Measurements from ENCODE around the gene ZC3H10. TPM values are rescaled to one million over a fixed set of nuclear protein-coding genes. Genes with fewer than 3 reads are reported as not detected.
"Not testable (repeated sequence)": the region's sequence is repeated elsewhere in the genome, so short reads cannot be mapped to it uniquely, and the experiment has no call there.

ZC3H10 gene
- total RNA-seq, 1 donor from 2014 or later, result 11.6 TPM

- H3K4me1 Mint-ChIP-seq (ENCODE audit: unreplicated experiment), result peaks cover 29% of the 10 kb centered on the region
- no peak overlapping the region for H3K4me3 Mint-ChIP-seq
- no peaks in the 10 kb centered on the region for H3K27me3 Mint-ChIP-seq
- TF ChIP-seq CTCF (conservative IDR thresholded peaks at IDR 0.05), result no peak
- no peaks in the 10 kb centered on the region for H3K9me3 Mint-ChIP-seq
- no peak for DNase-seq (ENCODE audit: extremely low spot score, unreplicated experiment)
- H3K27ac Mint-ChIP-seq, result no peak overlapping the region
- H3K36me3 Mint-ChIP-seq, result peaks cover 21% of the 10 kb centered on the region
Measured at GRCh38 chr12:56107242-56107641, 10.8 kb upstream of the ZC3H10 start.

- no peak for TF ChIP-seq CTCF (conservative IDR thresholded peaks at IDR 0.05)
- Mint-ChIP-seq H3K27ac (no peak overlapping the region), H3K36me3 (peaks cover 32% of the 10 kb centered on the region), H3K4me1 (ENCODE audit: unreplicated experiment) (peaks cover 15% of the 10 kb centered on the region), H3K9me3 (no peaks in the 10 kb centered on the region), H3K27me3 (no peaks in the 10 kb centered on the region), H3K4me3 (no peak overlapping the region)
- DNase-seq (ENCODE audit: extremely low spot score, unreplicated experiment), result no peak
Measured at GRCh38 chr12:56110571-56110970, 7.5 kb upstream of the ZC3H10 start.

GRCh38 chr12:56114084-56114483, 4.0 kb upstream of the ZC3H10 start:
- Mint-ChIP-seq H3K4me1 (ENCODE audit: unreplicated experiment) (peaks cover 8% of the 10 kb centered on the region), H3K4me3 (peak overlapping the region; percentile 65), H3K9me3 (no peaks in the 10 kb centered on the region), H3K27me3 (peaks cover 4% of the 10 kb centered on the region), H3K36me3 (peaks cover 43% of the 10 kb centered on the region), H3K27ac (peak overlapping the region; percentile 63)
- DNase-seq (ENCODE audit: extremely low spot score, unreplicated experiment), result no peak
- no peak for TF ChIP-seq CTCF (conservative IDR thresholded peaks at IDR 0.05)

DNA sequence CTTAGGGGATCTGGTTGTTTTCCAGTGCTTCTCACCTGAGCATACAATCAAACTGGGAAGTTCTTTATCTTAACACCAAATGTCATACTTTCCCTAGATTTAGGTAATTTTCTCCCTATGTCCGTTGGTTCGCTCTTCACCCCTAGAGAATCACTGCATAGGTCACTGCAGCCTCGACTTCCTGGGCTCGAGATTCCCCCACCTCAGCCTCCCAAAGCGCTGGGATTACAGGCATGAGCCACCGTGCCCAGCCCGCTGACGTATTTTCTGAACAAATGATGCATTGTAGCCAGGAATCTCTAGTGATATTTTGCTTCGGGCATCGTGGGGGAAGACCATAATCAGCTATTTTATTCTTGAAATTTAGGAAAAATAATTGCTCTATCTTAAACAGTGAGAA, 2.7 kb upstream of the ZC3H10 start:
- peaks cover 15% of the 10 kb centered on the region for H3K4me1 Mint-ChIP-seq (ENCODE audit: unreplicated experiment)
- peak overlapping the region; percentile 99 for H3K4me3 Mint-ChIP-seq
- no peak for DNase-seq (ENCODE audit: extremely low spot score, unreplicated experiment)

DNA sequence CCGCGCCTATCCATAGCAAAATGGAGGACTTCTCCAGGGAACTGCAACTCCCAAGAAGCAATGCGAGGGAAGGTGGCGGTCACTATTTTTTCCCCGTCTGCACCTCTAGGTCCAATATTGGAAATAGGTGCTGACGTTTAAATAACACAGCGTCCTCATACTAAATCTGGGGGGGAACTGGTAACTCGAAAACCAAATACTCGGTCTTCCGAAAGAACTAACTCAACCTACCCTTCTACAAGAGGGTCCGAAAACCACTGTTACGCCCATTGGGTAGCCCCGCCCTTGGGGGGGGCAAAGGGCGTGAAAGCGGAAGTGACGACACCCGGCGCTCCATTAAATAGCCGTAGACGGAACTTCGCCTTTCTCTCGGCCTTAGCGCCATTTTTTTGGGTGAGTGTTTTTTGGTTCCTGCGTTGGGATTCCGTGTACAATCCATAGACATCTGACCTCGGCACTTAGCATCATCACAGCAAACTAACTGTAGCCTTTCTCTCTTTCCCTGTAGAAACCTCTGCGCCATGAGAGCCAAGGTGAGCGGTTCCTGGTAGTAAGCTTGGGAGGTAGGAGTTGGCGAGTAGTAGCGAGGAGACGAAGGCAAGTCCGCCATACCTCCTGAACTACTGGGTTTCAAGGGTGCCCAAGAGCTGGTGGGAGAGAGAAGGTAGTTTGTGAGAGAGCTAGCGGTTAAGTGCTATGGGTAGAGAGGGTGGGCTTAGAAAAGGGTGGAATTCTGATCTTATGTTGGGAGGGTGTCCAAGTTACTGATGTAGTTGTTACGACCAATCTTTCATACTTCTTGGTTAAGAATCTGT, 1.6 kb upstream of the ZC3H10 start, which contains the start of gene RPL41:
RPL41 (plus strand) TSS at position 367 of the 815 bp plus-strand sequence.
- Mint-ChIP-seq H3K27ac (peak within 1 kb of the TSS; percentile 98), H3K4me1 (ENCODE audit: unreplicated experiment) (peaks cover 15% of the 10 kb centered on the region), H3K36me3 (peaks cover 31% of the 10 kb centered on the region), H3K4me3 (peak within 1 kb of the TSS; percentile 99), H3K9me3 (no peaks in the 10 kb centered on the region), H3K27me3 (peaks cover 4% of the 10 kb centered on the region)
- peak; percentile 93 for DNase-seq (ENCODE audit: extremely low spot score, unreplicated experiment)
- TF ChIP-seq CTCF (conservative IDR thresholded peaks at IDR 0.05), result peak; percentile 6

More for the DNA sequence above, 2.7 kb upstream of the ZC3H10 start:
- H3K27ac Mint-ChIP-seq, result peak overlapping the region; percentile 98
- peaks cover 4% of the 10 kb centered on the region for H3K27me3 Mint-ChIP-seq
- TF ChIP-seq CTCF (conservative IDR thresholded peaks at IDR 0.05), result no peak
- H3K36me3 Mint-ChIP-seq, result peaks cover 41% of the 10 kb centered on the region
- H3K9me3 Mint-ChIP-seq, result no peaks in the 10 kb centered on the region

GRCh38 chr12:56117082-56117706, 872 bp upstream of the ZC3H10 start:
- not testable (repeated sequence) for DNase-seq (ENCODE audit: extremely low spot score, unreplicated experiment); H3K27me3 Mint-ChIP-seq; H3K9me3 Mint-ChIP-seq
- peak overlapping the region; percentile 99 for H3K4me3 Mint-ChIP-seq
- peaks cover 29% of the 10 kb centered on the region for H3K36me3 Mint-ChIP-seq
- peak overlapping the region; percentile 98 for H3K27ac Mint-ChIP-seq
- H3K4me1 Mint-ChIP-seq (ENCODE audit: unreplicated experiment), result peaks cover 15% of the 10 kb centered on the region
